ENCODE results near the gene TFAP2E. TPM values are rescaled to one million over a fixed set of nuclear protein-coding genes. Genes with fewer than 3 reads are reported as not detected.

Gene TFAP2E
- 5.5 TPM for total RNA-seq

DNA sequence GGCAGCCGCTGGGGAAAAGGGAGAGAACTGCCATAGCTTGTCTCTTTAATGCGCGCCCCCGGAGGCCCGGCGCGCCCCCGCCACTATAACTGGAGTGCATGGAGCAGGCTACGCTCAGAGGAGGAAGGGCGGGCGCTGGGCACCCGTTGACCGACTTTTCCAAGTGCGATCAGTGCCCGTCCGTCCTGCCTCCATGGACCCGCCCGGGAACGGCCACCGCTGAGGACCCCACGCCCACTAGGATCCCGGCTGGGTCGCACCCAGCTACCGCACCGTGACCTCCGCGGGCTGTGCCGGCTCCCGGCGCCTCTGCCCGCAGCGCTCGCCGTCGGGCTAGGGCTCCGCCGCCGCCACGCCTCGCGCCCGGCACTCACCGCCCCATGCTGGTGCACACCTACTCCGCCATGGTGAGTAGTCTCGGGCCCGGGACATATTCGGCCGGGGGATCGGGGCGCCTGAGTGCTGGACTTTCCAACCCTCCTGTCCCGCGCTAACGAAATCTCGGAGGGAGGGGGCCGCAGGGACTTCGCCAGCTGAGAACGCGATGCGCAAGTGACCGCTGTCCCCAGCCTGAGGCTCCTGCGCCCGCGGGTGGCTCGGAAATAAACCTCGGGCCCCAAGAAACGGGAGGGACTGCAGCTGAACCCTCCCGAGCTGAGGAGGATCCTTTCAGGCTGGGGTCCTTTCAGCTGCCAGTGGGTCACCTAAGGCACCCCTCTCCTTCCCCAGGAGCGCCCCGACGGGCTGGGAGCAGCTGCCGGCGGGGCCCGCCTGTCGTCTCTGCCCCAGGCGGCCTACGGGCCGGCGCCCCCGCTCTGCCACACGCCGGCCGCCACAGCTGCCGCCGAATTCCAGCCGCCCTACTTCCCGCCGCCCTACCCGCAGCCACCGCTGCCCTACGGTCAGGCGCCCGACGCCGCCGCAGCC lies at the start of gene TFAP2E:
TFAP2E (plus strand) TSS at position 117 of the 927 bp plus-strand sequence; CDS start at position 381, 264 bp downstream.

DNA sequence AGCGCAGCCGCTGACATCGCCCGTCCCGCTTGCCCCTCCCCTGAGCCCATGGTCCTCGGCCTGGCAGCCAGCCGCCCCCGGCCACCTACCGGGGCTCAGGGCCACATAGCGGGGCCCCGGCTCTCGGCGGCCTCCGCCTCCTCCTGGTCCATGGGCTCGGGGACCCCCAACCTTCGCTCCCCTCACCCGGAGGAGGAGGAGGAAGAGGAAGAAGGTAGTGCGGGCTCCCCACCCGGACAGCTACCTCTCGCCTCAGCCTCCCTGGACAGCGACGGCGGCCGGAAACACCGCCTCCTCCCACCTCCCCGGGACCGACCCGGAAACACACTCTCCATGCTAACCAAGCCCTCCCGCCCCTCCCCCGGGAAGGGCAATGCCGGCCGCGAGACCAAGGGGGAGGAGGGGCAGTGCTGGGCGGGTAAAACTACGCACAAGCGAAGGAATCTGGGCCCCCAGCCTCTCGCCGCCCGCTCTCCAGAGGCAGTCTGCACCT lies 15.9 kb upstream of the TFAP2E start, which contains the start of gene KIAA0319L:
KIAA0319L (minus strand) TSS at position 286 of the 493 bp plus-strand sequence. CDS start 2,912 bp downstream, outside the sequence.

GRCh38 chr1:35557611-35558373 lies 15.3 kb upstream of the TFAP2E start, which contains the start of gene NCDN:
Gene NCDN, plus strand, starts transcription at chr1:35557799. Its CDS starts 392 bp downstream, at chr1:35558191.

GRCh38 chr1:35641233-35641866 lies 68.2 kb downstream of the TFAP2E start, which contains the start of gene PSMB2:
Gene PSMB2, minus strand, starts transcription at chr1:35641526. Its CDS starts 94 bp downstream, at chr1:35641432.

Other genes with a start within 250 kb of the TFAP2E start
- 120 TPM for gene KIAA0319L, start 15.9 kb upstream of the TFAP2E start, total RNA-seq
- gene NCDN, start 15.5 kb upstream of the TFAP2E start, total RNA-seq: 40.8 TPM
- 28.3 TPM for gene PSMB2, start 68.2 kb downstream of the TFAP2E start, total RNA-seq
- gene C1orf216, start 145.6 kb downstream of the TFAP2E start, total RNA-seq: 21.8 TPM
- 8.5 TPM for gene CLSPN, start 196.7 kb downstream of the TFAP2E start, total RNA-seq
- gene AGO4, start 234.7 kb downstream of the TFAP2E start, total RNA-seq: 45.1 TPM